Esophagus (tissue), 2 donors: ENCODE measurements around the gene SERPINB1. TPM values are rescaled to one million over a fixed set of nuclear protein-coding genes. Genes with fewer than 3 reads are reported as not detected.
"Not testable (repeated sequence)": the region's sequence is repeated elsewhere in the genome, so short reads cannot be mapped to it uniquely, and the experiment has no call there.

Experiments
- H3K27ac ChIP-seq, 2 donors: one replicate each; pipeline ENCODE4 v1.5.1; 2013; ENCODE audit warnings: low read depth in 2 of 2, mild to moderate bottlenecking in 2 of 2, inconsistent platforms in 1 of 2, low read length in 1 of 2, moderate library complexity in 1 of 2
- H3K27me3 ChIP-seq, 2 donors: one replicate each; pipeline ENCODE4 v1.6.1; 2013; ENCODE audit warnings: low read length in 2 of 2, control low read depth in 1 of 2, mild to moderate bottlenecking in 1 of 2; ENCODE audit not compliant: insufficient read depth in 2 of 2, control insufficient read depth in 1 of 2
- H3K36me3 ChIP-seq, 2 donors: one replicate each; pipeline ENCODE4 v1.6.1; 2013; ENCODE audit warnings: low read length in 1 of 2; ENCODE audit not compliant: control insufficient read depth in 2 of 2, insufficient read depth in 2 of 2
- H3K4me1 ChIP-seq, 2 donors: one replicate each; pipeline ENCODE4 v1.6.1; 2013; ENCODE audit warnings: low read length in 1 of 2; ENCODE audit not compliant: control insufficient read depth in 2 of 2, insufficient read depth in 2 of 2
- H3K4me3 ChIP-seq, 2 donors: one replicate each; pipeline ENCODE4 v1.5.1; 2013; ENCODE audit warnings: low read length in 2 of 2, mild to moderate bottlenecking in 2 of 2, low read depth in 1 of 2, moderate library complexity in 1 of 2
- H3K9me3 ChIP-seq, 2 donors: one replicate each; pipeline ENCODE4 v1.6.1; 2013; ENCODE audit warnings: mild to moderate bottlenecking in 2 of 2, low read depth in 1 of 2, low read length in 1 of 2, moderate library complexity in 1 of 2; ENCODE audit not compliant: control insufficient read depth in 2 of 2, insufficient read depth in 1 of 2
- WGBS, 2 donors: extraction: QIAGEN DNeasy Blood & Tissue Kit; methylation state at CpG; one replicate each; pipeline ENCODE4 v1.1.7; 2013; 5-methylcytosine and 5-hydroxymethylcytosine counted together
- polyA plus RNA-seq, 2 donors: library from polyadenylated mRNA; stranded (reverse); fragments of 200-250 nt; gene quantifications; one replicate each; pipeline ENCODE4 v1.2.3, GENCODE V29; 2013
- donor health status: healthy with polysubstance abuse.
- donor health status: Bipolar disorder and iron deficiency.

SERPINB1 gene
- polyA plus RNA-seq, 2 donors, result 302 to 549 TPM

DNA sequence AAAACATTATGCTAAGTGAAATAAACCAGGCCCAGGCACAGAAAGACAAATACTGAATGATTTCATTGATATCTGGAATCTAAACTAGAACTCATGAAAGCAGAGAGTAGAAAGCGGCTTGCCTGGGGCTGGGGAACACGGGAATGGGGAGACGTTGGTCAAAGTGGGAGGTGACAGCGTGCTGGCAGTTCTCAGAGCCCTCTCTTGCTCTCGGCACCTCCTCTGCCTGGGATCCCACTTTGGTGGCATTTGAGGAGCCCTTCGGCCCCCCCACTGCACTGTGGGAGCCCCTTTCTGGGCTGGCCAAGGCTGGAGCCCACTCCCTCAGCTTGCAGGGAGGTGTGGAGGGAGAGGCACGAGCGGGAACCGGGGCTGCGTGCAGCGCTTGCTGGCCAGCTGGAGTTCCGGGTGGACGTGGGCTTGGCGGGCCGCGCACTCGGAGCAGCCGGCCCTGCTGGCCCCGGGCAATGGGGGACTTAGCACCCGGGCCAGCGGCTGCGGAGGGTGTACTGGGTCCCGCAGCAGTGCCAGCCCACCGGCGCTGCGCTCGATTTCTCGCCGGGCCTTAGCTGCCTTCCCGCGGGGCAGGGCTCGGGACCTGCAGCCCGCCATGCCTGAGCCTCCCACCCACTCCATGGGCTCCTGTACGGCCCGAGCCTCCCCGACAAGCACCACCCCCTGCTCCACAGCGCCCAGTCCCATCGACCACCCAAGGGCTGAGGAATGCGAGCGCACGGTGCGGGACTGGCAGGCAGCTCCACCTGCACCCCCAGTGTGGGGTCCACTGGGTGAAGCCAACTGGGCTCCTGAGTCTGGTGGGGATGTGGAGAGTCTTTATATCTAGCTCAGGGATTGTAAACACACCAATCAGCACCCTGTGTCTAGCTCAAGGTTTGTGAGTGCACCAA lies 18.4 kb upstream of the SERPINB1 start:
- not testable (repeated sequence) for H3K4me3 ChIP-seq, H3K36me3 ChIP-seq, H3K9me3 ChIP-seq, H3K4me1 ChIP-seq, H3K27me3 ChIP-seq, H3K27ac ChIP-seq
- WGBS, 2 donors, result 96 to 98% methylated on average over 29 to 42 of the region's 42 CpGs

DNA sequence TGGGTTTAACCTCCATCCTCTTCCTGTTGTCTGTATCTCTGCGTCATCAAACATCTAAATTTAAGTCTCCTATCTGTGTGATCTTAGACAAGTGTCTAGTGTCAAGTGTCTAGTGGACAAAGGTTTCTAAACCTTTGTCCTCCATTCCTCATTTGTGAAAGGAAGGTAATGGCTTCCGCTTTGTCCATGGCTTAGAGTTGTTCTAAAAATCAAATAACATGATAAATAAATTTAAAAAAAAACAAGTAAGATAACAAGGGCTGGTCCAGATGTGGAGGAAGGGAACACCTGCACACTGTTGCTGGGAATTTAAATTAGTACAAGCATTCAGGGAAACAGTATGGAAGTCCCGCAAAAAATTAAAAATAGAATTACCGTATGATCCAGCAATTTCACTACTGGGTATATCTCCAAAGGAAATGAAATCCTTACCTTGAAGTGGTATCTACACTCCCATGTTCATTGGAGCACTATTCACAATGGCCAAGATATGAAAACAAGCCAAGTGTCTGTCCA lies 17.6 kb upstream of the SERPINB1 start:
- no peaks in the 10 kb centered on the region for H3K36me3 ChIP-seq
- no peaks in the 10 kb centered on the region for H3K27me3 ChIP-seq
- WGBS, 2 donors, result 81 to 83% methylated on average over 4 of the region's 4 CpGs
- H3K27ac ChIP-seq, result peak overlapping the region in 1 of 2 donors; percentile 64
- H3K4me1 ChIP-seq, result peaks cover 0 to 1% of the 10 kb centered on the region in 2 donors
- no peaks in the 10 kb centered on the region for H3K9me3 ChIP-seq
- H3K4me3 ChIP-seq, result no peak overlapping the region

DNA sequence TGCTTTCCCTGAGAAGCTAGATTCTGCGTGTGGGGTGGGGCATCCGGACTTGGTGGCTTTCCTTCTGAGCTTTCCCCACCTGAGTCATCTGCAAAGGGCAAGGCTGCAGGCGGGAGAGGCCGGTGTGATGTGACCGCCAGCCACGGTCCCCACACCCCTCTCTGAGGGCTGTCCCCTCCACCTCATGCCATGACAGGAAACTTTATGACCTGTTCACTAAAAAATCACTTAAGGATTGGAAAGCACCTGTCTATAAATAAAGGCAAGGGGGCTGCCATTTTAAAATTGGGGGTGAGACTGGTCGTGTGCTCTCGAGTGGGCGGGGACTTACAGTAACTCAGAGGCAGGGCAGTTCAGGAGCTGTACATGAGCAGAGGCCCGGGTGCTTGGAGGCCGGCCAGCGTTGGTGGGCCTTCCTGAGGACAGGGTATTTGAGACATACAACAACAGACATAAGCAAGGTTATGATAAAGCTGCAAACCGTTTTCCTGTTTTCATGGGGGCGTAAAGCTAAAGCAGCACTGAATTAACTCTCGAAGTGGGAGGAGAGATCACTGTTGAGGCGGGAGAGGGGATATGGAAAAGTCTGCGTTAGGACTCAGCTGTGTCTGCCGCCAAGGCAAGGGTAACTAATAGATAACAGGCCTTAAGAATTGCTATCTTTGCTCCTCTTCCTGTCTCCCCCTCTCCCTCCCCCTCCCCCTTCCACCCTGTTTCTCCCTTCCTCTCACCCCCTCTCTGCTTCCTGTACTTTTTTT lies 16.1 kb upstream of the SERPINB1 start:
- no peaks in the 10 kb centered on the region for H3K27me3 ChIP-seq
- WGBS, 2 donors, result 48 to 49% methylated on average over 18 of the region's 18 CpGs
- H3K4me1 ChIP-seq, result peaks cover 0 to 1% of the 10 kb centered on the region in 2 donors
- no peaks in the 10 kb centered on the region for H3K36me3 ChIP-seq
- no peaks in the 10 kb centered on the region for H3K9me3 ChIP-seq
- H3K27ac ChIP-seq, result peak overlapping the region; percentile 57 to 67
- H3K4me3 ChIP-seq, result no peak overlapping the region

DNA sequence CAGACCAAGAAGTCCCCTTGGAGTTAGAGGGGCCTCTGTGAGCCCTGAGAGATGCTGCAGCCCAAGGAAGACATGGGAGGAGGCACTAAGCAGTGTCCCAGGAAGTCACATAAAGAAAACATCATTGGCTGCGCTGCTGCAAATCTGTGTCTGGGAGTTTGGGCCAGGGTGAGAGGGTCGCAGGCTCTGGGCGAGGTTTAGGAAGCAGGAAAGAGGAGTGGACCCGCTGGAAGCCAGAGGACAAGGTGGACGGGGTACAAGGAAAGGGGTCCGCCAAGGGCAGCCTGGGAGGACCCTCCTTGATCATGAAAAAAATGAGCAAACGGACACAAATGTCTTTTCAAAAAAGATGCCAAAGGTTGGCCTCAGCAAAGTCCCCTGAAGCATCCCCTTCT lies 15.5 kb upstream of the SERPINB1 start:
- Histone ChIP-seq H3K9me3 (no peaks in the 10 kb centered on the region), H3K4me3 (no peak overlapping the region), H3K36me3 (no peaks in the 10 kb centered on the region), H3K4me1 (peaks cover 0 to 1% of the 10 kb centered on the region in 2 donors), H3K27me3 (no peaks in the 10 kb centered on the region), H3K27ac (peak overlapping the region; percentile 53 to 57)
- 79 to 85% methylated on average over 7 of the region's 7 CpGs for WGBS, 2 donors

DNA sequence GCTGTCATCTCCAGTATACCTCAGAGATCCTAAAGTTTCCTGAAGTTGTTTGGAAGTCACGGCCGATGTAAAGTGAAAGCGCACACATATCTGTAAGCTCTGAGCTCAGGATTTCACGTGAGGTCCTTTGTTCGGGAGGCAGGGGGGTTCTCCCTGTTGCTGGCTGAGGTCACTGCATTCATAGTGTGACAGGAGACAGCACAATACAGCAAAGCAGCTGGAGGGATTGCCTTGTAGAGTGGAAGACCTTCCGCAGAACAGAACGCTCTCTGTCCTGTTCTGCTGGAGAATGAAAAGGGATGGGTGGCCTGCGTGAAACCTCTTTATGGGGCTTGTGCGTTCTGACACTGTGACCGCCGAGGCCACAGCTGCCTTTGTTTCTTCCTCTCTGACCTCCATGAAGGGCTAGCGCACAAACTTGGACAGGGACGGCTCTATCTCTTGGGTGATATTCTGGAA lies 13.4 kb upstream of the SERPINB1 start:
- Histone ChIP-seq H3K36me3 (no peaks in the 10 kb centered on the region), H3K4me1 (peaks cover 0 to 1% of the 10 kb centered on the region in 2 donors), H3K27me3 (no peaks in the 10 kb centered on the region), H3K27ac (peak overlapping the region in 1 of 2 donors; percentile 15), H3K4me3 (no peak overlapping the region), H3K9me3 (no peaks in the 10 kb centered on the region)
- WGBS, 2 donors, result 79 to 83% methylated on average over 13 of the region's 13 CpGs

DNA sequence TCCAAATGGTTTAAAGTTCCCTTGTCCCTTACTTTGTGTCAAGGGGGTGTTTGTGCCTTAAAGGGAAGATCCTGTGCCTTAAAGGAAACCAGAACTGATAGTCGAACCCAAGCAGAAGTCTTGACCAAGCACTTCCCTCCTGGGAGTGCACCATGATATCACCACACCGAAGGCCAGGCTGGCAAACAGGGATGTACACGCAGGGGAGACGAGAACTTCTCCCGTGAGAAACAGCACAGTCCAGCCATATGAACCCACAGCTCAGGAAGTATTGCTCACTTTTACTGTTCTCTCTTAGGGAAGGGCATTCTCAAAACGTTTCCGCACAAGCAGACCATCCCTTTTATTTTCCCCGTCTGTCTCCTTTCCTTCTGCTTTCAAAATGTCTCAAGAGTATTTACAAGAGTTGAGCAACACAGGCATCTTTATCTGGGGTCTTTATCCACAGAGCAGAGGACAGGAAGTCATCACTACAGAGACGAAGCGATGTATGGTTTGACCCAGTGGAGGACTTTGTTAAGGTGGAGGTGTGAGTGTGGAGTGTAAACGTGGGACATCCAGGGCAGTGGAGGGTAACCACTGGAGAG lies 12.8 kb upstream of the SERPINB1 start:
- H3K4me3 ChIP-seq, result peak overlapping the region in 1 of 2 donors; percentile 44

DNA sequence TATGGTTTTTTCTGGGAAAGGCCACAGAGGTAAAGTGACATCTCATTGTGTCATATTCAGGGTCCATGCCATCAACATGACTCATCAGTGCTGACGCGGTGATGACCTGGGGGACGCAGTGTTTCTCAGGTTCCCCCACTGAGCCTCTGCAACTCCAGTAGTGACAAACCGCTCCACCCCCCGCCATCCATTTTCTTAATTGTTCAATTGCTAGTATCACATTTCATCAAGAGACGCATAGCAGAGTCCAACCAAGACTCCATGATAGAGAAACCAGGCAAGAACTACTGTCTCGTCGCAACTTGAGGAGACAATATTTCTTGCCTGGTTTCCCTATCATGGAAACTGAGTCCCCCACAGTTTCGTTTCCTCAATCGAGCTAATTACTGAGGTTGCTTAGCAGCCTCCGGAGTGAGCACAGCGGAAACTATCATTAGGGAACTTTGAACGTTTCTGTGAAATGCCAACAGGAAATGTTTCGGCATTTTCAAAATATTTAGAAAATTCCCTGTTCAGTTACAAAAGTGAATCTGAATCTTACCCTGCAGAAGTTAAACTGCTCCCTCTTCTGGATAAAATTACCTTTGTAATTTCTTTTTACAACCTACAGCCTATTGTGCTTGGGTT lies 12.2 kb upstream of the SERPINB1 start:
- Histone ChIP-seq H3K4me3 (peak overlapping the region; percentile 2 to 44), H3K9me3 (no peaks in the 10 kb centered on the region), H3K27ac (peak overlapping the region; percentile 53 to 72), H3K4me1 (peaks cover 0 to 1% of the 10 kb centered on the region in 2 donors), H3K27me3 (no peaks in the 10 kb centered on the region), H3K36me3 (no peaks in the 10 kb centered on the region)
- WGBS, 2 donors, result 20 to 21% methylated on average over 14 of the region's 14 CpGs

More for the DNA sequence above, 12.8 kb upstream of the SERPINB1 start:
- Histone ChIP-seq H3K4me1 (peaks cover 0 to 1% of the 10 kb centered on the region in 2 donors), H3K27me3 (no peaks in the 10 kb centered on the region), H3K9me3 (no peaks in the 10 kb centered on the region), H3K36me3 (no peaks in the 10 kb centered on the region), H3K27ac (peak overlapping the region; percentile 53 to 72)
- 47 to 59% methylated on average over 11 of the region's 11 CpGs for WGBS, 2 donors

DNA sequence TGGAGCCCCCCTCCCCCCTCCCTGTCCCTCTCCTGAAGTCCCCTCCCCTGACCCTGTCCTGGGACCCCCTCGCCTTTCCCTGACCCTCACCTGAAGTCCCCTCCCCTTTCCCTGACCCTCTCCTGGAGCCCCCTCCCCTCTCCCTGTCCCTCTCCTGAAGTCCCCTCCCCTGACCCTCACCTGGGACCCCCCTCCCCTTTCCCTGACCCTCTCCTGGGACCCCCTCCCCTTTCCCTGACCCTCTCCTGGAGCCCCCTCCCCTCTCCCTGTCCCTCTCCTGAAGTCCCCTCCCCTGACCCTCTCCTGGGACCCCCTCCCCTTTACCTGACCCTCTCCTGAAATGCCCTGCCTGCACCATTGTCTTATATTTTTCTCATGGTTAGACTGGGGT lies 11.7 kb upstream of the SERPINB1 start:
- 100% methylated on average over 1 of the region's 1 CpG; no CpG with 5 or more reads in 1 of the 2 donors for WGBS, 2 donors
- H3K9me3 ChIP-seq, H3K4me1 ChIP-seq, H3K27me3 ChIP-seq, H3K36me3 ChIP-seq: not testable (repeated sequence)
- H3K27ac ChIP-seq, result peak overlapping the region; percentile 53 to 69
- peak overlapping the region in 1 of 2 donors; percentile 44 for H3K4me3 ChIP-seq

DNA sequence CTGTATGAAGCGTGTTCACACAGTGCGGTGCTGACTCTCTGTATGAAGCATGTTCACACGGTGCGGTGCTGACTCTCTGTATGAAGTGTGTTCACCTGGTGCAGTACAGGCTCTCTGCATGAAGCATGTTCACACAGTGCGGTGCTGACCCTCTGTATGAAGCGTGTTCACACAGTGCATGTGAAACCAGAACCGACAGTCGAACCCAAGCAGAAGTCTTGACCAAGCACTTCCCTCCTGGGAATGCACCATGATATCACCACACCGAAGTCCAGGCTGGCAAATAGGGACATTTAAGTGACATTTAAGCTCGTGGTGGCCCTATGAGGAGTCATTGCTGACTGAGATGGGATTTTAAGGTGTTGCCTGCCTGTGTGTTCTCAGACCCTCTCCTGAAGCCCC lies 11.3 kb upstream of the SERPINB1 start:
- no peak overlapping the region for H3K27ac ChIP-seq
- H3K9me3 ChIP-seq, result no peaks in the 10 kb centered on the region
- no peaks in the 10 kb centered on the region for H3K27me3 ChIP-seq
- no peaks in the 10 kb centered on the region for H3K36me3 ChIP-seq
- 87 to 89% methylated on average over 10 of the region's 10 CpGs for WGBS, 2 donors
- no peak overlapping the region for H3K4me3 ChIP-seq
- peaks cover 0 to 1% of the 10 kb centered on the region in 2 donors for H3K4me1 ChIP-seq
